SJSA1 (cell line): ENCODE measurements around the gene UBE2F. TPM values are rescaled to one million over a fixed set of nuclear protein-coding genes. Genes with fewer than 3 reads are reported as not detected.
"Not testable (repeated sequence)": the region's sequence is repeated elsewhere in the genome, so short reads cannot be mapped to it uniquely, and the experiment has no call there.

Experiments
- DNase-seq, 2 experiments: peaks; one replicate each; pipeline ENCODE4 v3.0.0-alpha.2; 2015 to 2020; ENCODE audit warnings: low spot score in 2 of 2, low read depth in 1 of 2
- H3K27ac ChIP-seq: fragments of 250-450 bp; sonication (Bioruptor Pico); 2 replicates; pipeline ENCODE4 v1.5.1; 2020; ENCODE audit warnings: mild to moderate bottlenecking, moderate library complexity
- H3K27me3 ChIP-seq: fragments of 250-450 bp; sonication (Bioruptor Pico); replicated peaks from 2 replicates; pipeline ENCODE4 v1.5.1; 2020; ENCODE audit warnings: mild to moderate bottlenecking, moderate library complexity
- H3K36me3 ChIP-seq: fragments of 250-450 bp; sonication (Bioruptor Pico); 2 replicates; pipeline ENCODE4 v1.5.1; 2020; ENCODE audit warnings: mild to moderate bottlenecking
- H3K4me1 ChIP-seq: fragments of 250-450 bp; sonication (Bioruptor Pico); replicated peaks from 2 replicates; pipeline ENCODE4 v1.6.1; 2021; ENCODE audit warnings: mild to moderate bottlenecking
- H3K4me3 ChIP-seq: fragments of 250-450 bp; sonication (Bioruptor Pico); 2 replicates; pipeline ENCODE4 v1.5.1; 2020; ENCODE audit warnings: mild to moderate bottlenecking
- H3K9me3 ChIP-seq: fragments of 250-450 bp; sonication (Bioruptor Pico); replicated peaks from 2 replicates; pipeline ENCODE4 v1.5.1; 2020; ENCODE audit warnings: mild to moderate bottlenecking
- total RNA-seq: library from RNA; depleted of rRNA; stranded (reverse); fragments of >200 nt; shearing (Covaris generic); gene quantifications from 2 replicates; pipeline ENCODE4 v1.2.3, GENCODE V29; 2014

Gene UBE2F
- total RNA-seq, 1 experiment from 2014 or later = 100 TPM

DNA sequence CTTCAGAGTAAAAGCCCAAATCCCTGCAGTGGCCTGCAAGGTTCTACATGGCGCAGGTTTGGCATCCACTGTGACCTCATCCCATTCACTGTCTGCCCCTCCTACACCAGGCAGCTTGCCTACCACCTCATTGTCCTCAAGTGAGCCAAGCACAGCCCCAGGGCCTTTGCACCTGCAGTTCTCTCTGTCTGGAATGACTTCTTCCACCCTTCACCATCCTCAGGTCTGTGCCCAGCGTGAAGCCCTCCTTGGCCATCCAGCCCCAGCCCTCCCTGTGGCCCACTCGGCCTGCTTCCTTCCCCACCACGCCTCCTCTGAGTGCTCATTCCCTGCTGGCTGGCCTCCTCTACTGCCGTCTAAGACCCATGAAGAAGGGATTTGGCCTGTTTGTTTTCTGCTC, 32.6 kb upstream of the UBE2F start:
- Histone ChIP-seq H3K4me3 (no peak overlapping the region), H3K36me3 (no peaks in the 10 kb centered on the region), H3K4me1 (peaks cover 23% of the 10 kb centered on the region), H3K27me3 (no peaks in the 10 kb centered on the region), H3K9me3 (no peaks in the 10 kb centered on the region; the same call in 1 of the 2 replicates), H3K27ac (no peak overlapping the region)
- no peak for DNase-seq

- H3K27ac ChIP-seq = no peak overlapping the region
- H3K4me3 ChIP-seq = no peak overlapping the region
- H3K4me1 ChIP-seq = peaks cover 24% of the 10 kb centered on the region
- no peaks in the 10 kb centered on the region for H3K27me3 ChIP-seq
- no peaks in the 10 kb centered on the region for H3K9me3 ChIP-seq
- H3K36me3 ChIP-seq = no peaks in the 10 kb centered on the region
- no peak for DNase-seq
Measured at GRCh38 chr2:237935740-237936452, 30.9 kb upstream of the UBE2F start.

DNA sequence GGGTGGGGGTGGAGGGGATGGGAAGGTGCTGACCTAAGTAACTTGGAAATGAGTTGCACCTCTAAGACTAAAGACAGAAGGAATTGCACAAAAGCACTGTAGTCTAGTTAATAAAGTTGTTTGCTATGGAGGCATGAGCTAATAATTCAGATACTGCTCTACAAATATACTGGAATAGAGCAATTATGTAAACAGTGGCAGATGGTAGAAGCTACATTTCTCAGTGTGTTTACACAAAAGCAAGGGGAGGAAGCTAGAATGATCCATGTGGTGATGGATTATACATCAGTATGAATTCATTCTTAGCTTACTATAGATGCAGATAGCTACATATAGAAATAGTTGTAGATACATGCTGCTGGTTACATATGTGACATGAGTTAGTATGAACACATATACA, 27.6 kb upstream of the UBE2F start:
- Histone ChIP-seq H3K4me1 (0 out of 2 replicates have a peak, but pooled peaks cover 3% of the 10 kb centered on the region), H3K36me3 (no peaks in the 10 kb centered on the region), H3K9me3 (no peaks in the 10 kb centered on the region), H3K27me3 (no peaks in the 10 kb centered on the region), H3K27ac (no peak overlapping the region), H3K4me3 (no peak overlapping the region)
- no peak for DNase-seq

GRCh38 chr2:237940828-237941227, 26.0 kb upstream of the UBE2F start:
- H3K36me3 ChIP-seq = no peaks in the 10 kb centered on the region
- no peak for DNase-seq
- 0 out of 2 replicates have a peak, but pooled peaks cover 3% of the 10 kb centered on the region for H3K9me3 ChIP-seq
- no peaks in the 10 kb centered on the region for H3K27me3 ChIP-seq
- H3K4me1 ChIP-seq = 0 out of 2 replicates have a peak, but pooled peaks cover 3% of the 10 kb centered on the region
- H3K27ac ChIP-seq = no peak overlapping the region
- H3K4me3 ChIP-seq = no peak overlapping the region

- Histone ChIP-seq H3K27ac (no peak overlapping the region), H3K4me3 (no peak overlapping the region), H3K36me3 (no peaks in the 10 kb centered on the region), H3K27me3 (no peaks in the 10 kb centered on the region), H3K4me1 (0 out of 2 replicates have a peak, but pooled peaks cover 3% of the 10 kb centered on the region), H3K9me3 (0 out of 2 replicates have a peak, but pooled peaks cover 3% of the 10 kb centered on the region)
- DNase-seq = no peak
Measured at GRCh38 chr2:237941239-237941638, 25.6 kb upstream of the UBE2F start.

- H3K27me3 ChIP-seq = no peaks in the 10 kb centered on the region
- no peak overlapping the region for H3K4me3 ChIP-seq
- DNase-seq = no peak
- H3K9me3 ChIP-seq = 0 out of 2 replicates have a peak, but pooled peaks cover 3% of the 10 kb centered on the region
- 0 out of 2 replicates have a peak, but pooled peaks cover 3% of the 10 kb centered on the region for H3K4me1 ChIP-seq
- H3K36me3 ChIP-seq = no peaks in the 10 kb centered on the region
- H3K27ac ChIP-seq = no peak overlapping the region
Measured at GRCh38 chr2:237942513-237942899, 24.3 kb upstream of the UBE2F start.

DNA sequence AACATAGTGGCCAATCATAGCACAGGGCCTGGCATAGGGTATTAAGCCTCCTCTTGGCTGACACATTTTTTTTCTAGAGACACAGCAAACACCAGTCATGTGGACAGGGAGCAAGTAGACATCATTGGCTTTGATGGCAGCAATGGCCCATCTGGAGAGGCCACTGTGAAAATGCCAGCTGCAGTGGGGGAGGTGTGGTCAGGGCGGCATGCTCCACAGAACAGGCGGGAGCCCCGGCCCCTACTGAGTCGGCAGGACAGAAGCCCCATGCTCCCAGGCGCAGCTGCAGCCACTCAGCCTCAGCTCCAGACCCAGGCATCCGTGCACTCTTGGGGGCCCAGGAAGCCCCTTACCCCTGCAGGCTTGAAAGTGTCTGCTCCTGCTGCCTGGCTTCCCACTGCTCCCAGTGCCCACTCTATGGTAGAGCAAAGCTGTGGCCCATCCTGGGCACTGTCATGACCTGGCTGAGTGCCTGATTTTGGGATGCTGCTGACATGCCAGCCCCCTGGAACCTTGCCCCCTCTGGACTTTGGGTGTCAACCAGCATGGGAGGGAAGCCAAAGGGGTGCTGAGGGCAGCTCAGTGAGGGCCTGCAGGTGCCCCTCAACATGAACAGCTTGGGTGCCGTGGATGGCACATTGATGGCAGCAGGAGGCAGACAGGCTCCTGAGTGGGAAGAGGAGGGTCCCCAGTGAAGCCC, 23.3 kb upstream of the UBE2F start:
- 0 out of 2 replicates have a peak, but pooled peaks cover 3% of the 10 kb centered on the region for H3K9me3 ChIP-seq
- no peak for DNase-seq
- H3K4me3 ChIP-seq = no peak overlapping the region
- no peak overlapping the region for H3K27ac ChIP-seq
- H3K36me3 ChIP-seq = no peaks in the 10 kb centered on the region
- 0 out of 2 replicates have a peak, but pooled peaks cover 3% of the 10 kb centered on the region for H3K4me1 ChIP-seq
- no peaks in the 10 kb centered on the region for H3K27me3 ChIP-seq

DNA sequence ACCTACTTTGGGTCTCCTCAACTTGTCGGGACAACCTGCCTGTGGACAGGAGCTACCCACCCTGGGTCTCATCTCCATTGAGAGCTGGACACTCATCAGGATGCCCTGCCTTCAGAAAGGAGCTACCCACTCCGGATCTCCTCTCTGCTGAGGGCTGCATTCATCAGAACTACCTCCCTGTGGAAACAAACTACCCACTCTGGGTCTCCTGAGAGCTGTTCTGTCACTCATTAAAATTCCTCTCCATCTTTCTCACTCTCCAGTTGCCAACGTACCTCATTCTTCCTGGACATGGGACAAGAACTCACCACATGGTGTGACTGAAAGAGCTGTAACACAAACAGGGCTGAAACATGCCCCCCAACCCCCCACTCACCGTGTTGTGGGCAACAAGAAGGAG, 22.5 kb upstream of the UBE2F start:
- DNase-seq = no peak
- Histone ChIP-seq H3K36me3 (no peaks in the 10 kb centered on the region), H3K4me1 (0 out of 2 replicates have a peak, but pooled peaks cover 3% of the 10 kb centered on the region), H3K9me3 (0 out of 2 replicates have a peak, but pooled peaks cover 3% of the 10 kb centered on the region), H3K4me3 (no peak overlapping the region), H3K27me3 (no peaks in the 10 kb centered on the region), H3K27ac (no peak overlapping the region)

DNA sequence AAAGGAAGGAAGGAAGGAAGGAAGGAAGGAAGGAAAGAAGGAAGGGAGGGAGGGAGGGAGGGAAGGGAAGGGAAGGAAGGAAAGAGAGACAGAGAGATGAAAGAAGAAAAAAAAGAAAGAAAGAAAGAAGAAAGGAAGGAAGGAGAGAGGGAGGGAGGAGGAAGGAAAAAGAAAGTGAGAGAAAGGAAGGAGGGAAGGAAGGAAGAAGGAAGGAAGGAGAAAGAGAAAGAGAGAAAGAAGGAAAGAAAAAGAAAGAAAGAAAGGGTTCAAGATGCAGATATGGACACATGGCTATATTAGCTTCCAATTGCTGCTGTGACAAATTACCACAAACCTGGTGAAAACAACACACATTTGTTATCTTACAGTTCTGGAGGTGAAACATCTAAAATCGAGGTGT, 20.4 kb upstream of the UBE2F start:
- 0 out of 2 replicates have a peak, but pooled peaks cover 3% of the 10 kb centered on the region for H3K9me3 ChIP-seq
- no peaks in the 10 kb centered on the region for H3K4me1 ChIP-seq
- no peaks in the 10 kb centered on the region for H3K27me3 ChIP-seq
- DNase-seq = no peak
- H3K36me3 ChIP-seq = no peaks in the 10 kb centered on the region
- H3K27ac ChIP-seq = no peak overlapping the region
- H3K4me3 ChIP-seq = no peak overlapping the region

GRCh38 chr2:237951354-237951753, 15.5 kb upstream of the UBE2F start:
- not testable (repeated sequence) for H3K4me1 ChIP-seq, H3K9me3 ChIP-seq, H3K27ac ChIP-seq, H3K36me3 ChIP-seq, H3K4me3 ChIP-seq, DNase-seq
- peaks cover 12% of the 10 kb centered on the region for H3K27me3 ChIP-seq

GRCh38 chr2:237951878-237952277, 14.9 kb upstream of the UBE2F start:
- no peak overlapping the region for H3K27ac ChIP-seq
- no peak for DNase-seq
- H3K4me1 ChIP-seq = 0 out of 2 replicates have a peak, but pooled peaks cover 4% of the 10 kb centered on the region
- H3K27me3 ChIP-seq = peaks cover 12% of the 10 kb centered on the region
- no peaks in the 10 kb centered on the region for H3K36me3 ChIP-seq
- H3K9me3 ChIP-seq = no peaks in the 10 kb centered on the region
- H3K4me3 ChIP-seq = no peak overlapping the region

- Histone ChIP-seq H3K9me3 (no peaks in the 10 kb centered on the region), H3K4me1 (0 out of 2 replicates have a peak, but pooled peaks cover 4% of the 10 kb centered on the region), H3K4me3 (no peak overlapping the region), H3K36me3 (no peaks in the 10 kb centered on the region), H3K27me3 (peaks cover 12% of the 10 kb centered on the region), H3K27ac (no peak overlapping the region)
- no peak for DNase-seq
Measured at GRCh38 chr2:237952851-237953250, 14.0 kb upstream of the UBE2F start.

GRCh38 chr2:237955640-237956401, 11.0 kb upstream of the UBE2F start:
- peaks cover 12% of the 10 kb centered on the region for H3K27me3 ChIP-seq
- 0 out of 2 replicates have a peak, but pooled peaks cover 4% of the 10 kb centered on the region for H3K4me1 ChIP-seq
- DNase-seq = no peak
- H3K9me3 ChIP-seq = no peaks in the 10 kb centered on the region
- no peak overlapping the region for H3K27ac ChIP-seq
- H3K4me3 ChIP-seq = no peak overlapping the region
- H3K36me3 ChIP-seq = no peaks in the 10 kb centered on the region
